Kidney (tissue), 14 donors: ENCODE measurements around the gene FBLN5. TPM values are rescaled to one million over a fixed set of nuclear protein-coding genes. Genes with fewer than 3 reads are reported as not detected.

Experiments used
- DNase-seq, 5 donors: peaks; one replicate each; pipeline ENCODE4 v3.0.0-alpha.2; 2013 to 2020
- FAIRE-seq: peaks from 2 replicates; lab custom pipeline; 2012; peaks lifted over from hg19 to GRCh38; lab: Jason Lieb, UNC
- H3K27ac ChIP-seq, 2 donors: one replicate each; pipeline ENCODE4 v1.7.0; 2013; ENCODE audit warnings: low read depth in 2 of 2, low read length in 2 of 2, inconsistent platforms in 1 of 2
- H3K27me3 ChIP-seq: one replicate; pipeline ENCODE4 v1.7.1; 2013; ENCODE audit warnings: low read length, inconsistent platforms; ENCODE audit not compliant: control insufficient read depth, insufficient read depth
- H3K36me3 ChIP-seq, 3 donors: one replicate each; pipeline versions ENCODE4 v1.7.0 to v1.7.1; 2013; ENCODE audit warnings: low read length in 3 of 3, control low read depth in 1 of 3, inconsistent platforms in 1 of 3; ENCODE audit not compliant: insufficient read depth in 3 of 3, control insufficient read depth in 2 of 3
- H3K4me1 ChIP-seq, 3 donors: one replicate each; pipeline versions ENCODE4 v1.7.0 to v1.7.1; 2013; ENCODE audit warnings: low read length in 3 of 3, inconsistent platforms in 1 of 3, low read depth in 1 of 3; ENCODE audit not compliant: control insufficient read depth in 2 of 3, insufficient read depth in 2 of 3
- H3K4me3 ChIP-seq, 3 donors: one replicate each; pipeline versions ENCODE4 v1.7.0 to v1.8.1; 2013; ENCODE audit warnings: low read length in 3 of 3, control low read depth in 1 of 3, inconsistent platforms in 1 of 3
- H3K9ac ChIP-seq, 3 donors: one replicate each; pipeline versions ENCODE4 v1.7.0 to v1.7.1; 2013; ENCODE audit warnings: low read length in 3 of 3, control low read depth in 1 of 3, inconsistent platforms in 1 of 3
- H3K9me3 ChIP-seq, 3 donors: one replicate each; pipeline versions ENCODE4 v1.7.0 to v1.7.1; 2013; ENCODE audit warnings: low read length in 3 of 3, control low read depth in 1 of 3, inconsistent platforms in 1 of 3; ENCODE audit not compliant: control insufficient read depth in 2 of 3, insufficient read depth in 1 of 3
- CTCF ChIP-seq: IDR thresholded peaks from 3 replicates; pipeline ENCODE4 v1.5.1; 2012; ENCODE audit warnings: mild to moderate bottlenecking, moderate library complexity, borderline replicate concordance; ENCODE audit not compliant: insufficient read depth; ENCODE audit errors: extremely low read depth
- intact Hi-C: fragments of 100-400 bp; cut with DNase I; formaldehyde crosslinking; loops from one replicate; pipeline ENCODE4 v1.11.1; 2022
- polyA plus RNA-seq: library from polyadenylated mRNA; stranded (reverse); fragments of 350-450 nt; fragmentation: Illumina TruSeq; extraction: RNeasy Lipid Tissue Mini Kit (QIAGEN cat#74804); gene quantifications from one replicate; pipeline ENCODE4 v1.2.3, GENCODE V29; 2014; ENCODE audit warnings: low read depth, low replicate concordance; ENCODE audit not compliant: insufficient read depth
- total RNA-seq: library from RNA; stranded (reverse); fragmentation: NEBNext Ultra II Directional; extraction: Animal tissue kit (Norgen Biotek cat#: 25700); gene quantifications from one replicate; pipeline ENCODE4 v1.2.1, GENCODE V29; 2021
- donor health status: control.
- donor health status: control.
- donor health status: control.
- donor health status: control.
- donor health status: control.
- donor health status: DM: yes; HTN: yes; CAD: no.
- donor health status: Normal renal cell carcinoma (clear cell type).

FBLN5 gene
- total and polyA plus RNA-seq, 2 donors from 2014 or later: 75.2 to 99.0 TPM

- FAIRE-seq: peak; percentile 64
- TF ChIP-seq CTCF: no peak
- no peaks in the 10 kb centered on the region for H3K9me3 ChIP-seq
- no peak overlapping the region for H3K4me3 ChIP-seq
- H3K27ac ChIP-seq: no peak overlapping the region
- DNase-seq: peak in 2 of 5 donors; percentile 55 to 83
- H3K9ac ChIP-seq: no peak overlapping the region
- peaks cover 0 to 10% (median 7%) of the 10 kb centered on the region in 3 donors for H3K36me3 ChIP-seq
- intact Hi-C loops: no loop called here
- H3K4me1 ChIP-seq: peaks cover 0 to 7% (median 3%) of the 10 kb centered on the region in 3 donors
- no peaks in the 10 kb centered on the region for H3K27me3 ChIP-seq
These were observed 16.5 kb upstream of the FBLN5 start for GRCh38 chr14:91964011-91964410.

GRCh38 chr14:91963465-91963864 lies 16.0 kb upstream of the FBLN5 start:
- Histone ChIP-seq H3K36me3 (peaks cover 0 to 5% (median 2%) of the 10 kb centered on the region in 3 donors), H3K27me3 (no peaks in the 10 kb centered on the region), H3K4me1 (peaks cover 0 to 7% (median 3%) of the 10 kb centered on the region in 3 donors), H3K9me3 (no peaks in the 10 kb centered on the region), H3K27ac (peak overlapping the region in 1 of 2 donors; percentile 6), H3K4me3 (no peak overlapping the region), H3K9ac (no peak overlapping the region)
- no peak for FAIRE-seq
- intact Hi-C loops: no loop called here
- TF ChIP-seq CTCF: no peak
- no peak for DNase-seq

- intact Hi-C loops: no loop called here
- H3K4me1 ChIP-seq: peaks cover 0 to 7% (median 3%) of the 10 kb centered on the region in 3 donors
- H3K36me3 ChIP-seq: no peaks in the 10 kb centered on the region
- no peaks in the 10 kb centered on the region for H3K9me3 ChIP-seq
- no peak for TF ChIP-seq CTCF
- DNase-seq: peak in 1 of 5 donors; percentile 51
- H3K4me3 ChIP-seq: no peak overlapping the region
- no peak overlapping the region for H3K9ac ChIP-seq
- no peak for FAIRE-seq
- H3K27me3 ChIP-seq: no peaks in the 10 kb centered on the region
- no peak overlapping the region for H3K27ac ChIP-seq
These were observed 14.1 kb upstream of the FBLN5 start for GRCh38 chr14:91961297-91962220.
